Stimulated activated CD8-positive, alpha-beta memory T cell treated with anti-CD3 and anti-CD28 coated beads, Interleukin-7, amount 100 ng/mL, for 48 hours (primary cell): ENCODE results near the gene ASB9.
A peak's percentile ranks its signal among the peaks of the same experiment; 100 is the strongest.
"Not testable (repeated sequence)": the region's sequence is repeated elsewhere in the genome, so short reads cannot be mapped to it uniquely, and the experiment has no call there.

ENCODE experiments used
- DNase-seq, 2 donors: peaks; one replicate each; pipeline ENCODE4 v3.0.0-alpha.2; 2020; ENCODE audit warnings: low read depth in 1 of 2; ENCODE audit errors: extremely low read depth in 1 of 2

Gene ASB9

DNA sequence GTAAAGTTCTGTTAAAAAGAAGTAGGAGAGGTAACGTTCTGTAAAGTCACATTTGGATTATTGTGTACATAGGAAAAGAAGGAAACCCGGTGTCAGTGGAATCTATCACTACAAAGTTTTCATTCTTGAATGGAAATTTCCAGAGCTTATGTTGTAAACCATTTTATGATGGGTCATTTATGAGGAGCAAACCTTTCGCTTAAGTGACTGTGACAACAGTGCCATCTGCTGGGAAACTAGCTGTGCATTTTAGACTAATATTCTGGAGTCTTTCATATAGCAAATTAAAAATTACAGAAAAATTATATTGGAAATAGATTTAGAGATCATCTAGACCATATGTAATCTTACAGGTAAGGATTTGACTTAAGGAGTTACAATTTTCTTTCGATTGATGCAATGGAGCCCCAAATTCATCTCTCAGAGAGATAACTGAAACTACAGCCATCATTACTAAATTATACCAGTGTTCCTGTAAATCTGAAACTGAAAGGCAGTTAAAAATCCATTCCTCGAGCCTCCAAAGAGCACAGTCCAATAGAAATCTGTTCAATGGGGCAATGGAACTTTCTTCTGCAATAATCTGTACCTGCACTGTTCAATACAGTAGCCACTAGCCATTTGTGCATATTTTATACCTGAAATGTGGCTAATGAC, 26.9 kb downstream of the ASB9 start:
- peak in 1 of 2 donors; percentile 9 for DNase-seq

- no peak for DNase-seq
Observed at GRCh38 chrX:15241301-15241700, 28.6 kb downstream of the ASB9 start.

DNA sequence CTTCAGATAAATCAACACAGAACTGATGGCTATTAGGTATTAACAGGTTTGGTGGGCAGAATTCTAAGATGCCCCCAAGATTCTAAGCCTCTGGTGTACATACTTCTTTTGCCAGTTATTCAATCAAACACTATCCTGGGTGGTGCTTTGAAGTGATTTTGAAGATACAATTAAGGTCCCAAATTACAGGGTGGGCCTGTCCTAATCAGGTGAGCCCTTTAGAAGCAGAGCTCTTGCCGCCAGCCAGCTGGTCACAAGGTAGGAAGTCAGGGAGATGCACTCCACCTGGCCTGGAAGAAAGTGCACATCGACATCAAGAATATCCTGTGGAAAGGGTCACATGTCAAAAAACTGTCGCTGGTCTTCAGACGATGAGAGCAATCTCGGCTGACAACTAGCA, 29.5 kb downstream of the ASB9 start:
- DNase-seq: no peak

DNA sequence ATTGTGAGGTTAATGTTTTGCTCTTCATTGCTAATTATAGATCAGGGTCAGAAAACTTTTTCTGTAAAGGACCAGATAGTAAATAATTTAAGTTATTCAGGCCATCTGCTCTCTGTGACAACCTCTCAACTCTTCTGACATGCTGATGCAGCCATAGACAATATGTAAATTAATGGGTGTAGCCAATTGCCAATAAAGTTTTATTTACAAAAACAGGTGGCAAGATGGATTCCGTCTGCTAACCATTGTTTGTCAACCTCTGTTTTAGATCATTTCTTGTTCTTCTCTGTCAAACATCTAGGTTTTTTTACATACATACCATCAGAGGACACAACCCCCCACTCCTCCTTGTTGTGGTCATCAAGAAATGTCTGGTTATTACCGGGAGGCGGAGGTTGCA, 33.7 kb downstream of the ASB9 start:
- DNase-seq: no peak

DNA sequence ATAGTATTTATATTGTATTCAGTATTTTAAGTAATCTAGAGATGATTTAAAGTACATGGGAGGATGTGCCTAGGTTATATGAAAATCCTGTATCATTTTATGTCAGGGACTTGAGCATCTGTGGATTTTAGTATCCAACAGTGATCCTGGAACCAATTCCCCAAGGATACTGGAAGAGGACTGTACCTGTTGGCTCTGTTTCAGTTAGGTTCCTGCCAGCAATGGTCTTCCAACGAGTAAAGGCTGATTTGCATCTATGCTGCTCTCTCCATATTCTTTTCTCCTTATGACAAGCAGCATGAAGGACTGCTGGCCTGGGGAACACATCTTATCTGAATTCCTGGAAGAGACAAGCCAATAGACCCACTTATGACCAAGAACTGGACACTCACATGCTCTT, 34.9 kb downstream of the ASB9 start:
- no peak for DNase-seq

- no peak for DNase-seq
Observed at GRCh38 chrX:15233416-15234015, 36.4 kb downstream of the ASB9 start.

DNA sequence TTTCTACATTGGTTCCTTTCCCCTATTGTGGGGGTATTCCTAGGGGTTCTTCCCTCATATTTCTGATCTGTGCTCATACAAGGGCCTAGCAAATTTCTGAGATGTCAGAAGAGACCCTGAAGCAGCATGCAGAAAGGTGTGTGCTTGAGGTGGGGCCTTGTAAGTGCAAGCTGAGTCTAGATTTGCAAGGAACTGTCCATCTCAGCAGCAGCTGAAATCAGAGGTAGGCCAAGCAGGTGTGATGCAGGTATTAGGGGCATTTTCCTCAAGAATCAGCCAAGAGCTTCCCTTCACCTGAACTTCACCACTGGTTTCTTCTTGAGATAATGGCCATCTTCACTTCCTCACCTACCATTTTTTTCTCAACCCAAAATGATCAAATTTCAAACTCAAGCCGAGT, 45.1 kb downstream of the ASB9 start:
- DNase-seq: no peak

DNA sequence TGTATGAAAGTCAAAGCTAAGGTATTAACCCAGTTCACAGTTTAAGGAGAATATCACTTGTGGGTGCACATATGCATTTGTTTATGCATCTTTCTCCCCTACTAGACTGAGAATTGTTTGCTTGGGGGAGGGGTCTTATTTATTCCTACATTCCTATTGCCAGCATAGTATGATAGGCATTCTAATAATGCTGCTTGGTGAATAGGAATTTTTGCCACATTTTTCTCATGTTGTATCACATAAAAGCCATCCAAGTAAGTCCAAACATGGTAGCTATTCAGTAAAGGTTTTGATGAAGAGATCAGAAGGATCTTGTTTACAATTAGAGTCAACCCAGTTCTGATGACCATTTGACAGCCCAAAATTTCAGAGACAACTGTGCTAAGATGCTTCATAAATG, 48.6 kb downstream of the ASB9 start:
- DNase-seq: no peak

DNA sequence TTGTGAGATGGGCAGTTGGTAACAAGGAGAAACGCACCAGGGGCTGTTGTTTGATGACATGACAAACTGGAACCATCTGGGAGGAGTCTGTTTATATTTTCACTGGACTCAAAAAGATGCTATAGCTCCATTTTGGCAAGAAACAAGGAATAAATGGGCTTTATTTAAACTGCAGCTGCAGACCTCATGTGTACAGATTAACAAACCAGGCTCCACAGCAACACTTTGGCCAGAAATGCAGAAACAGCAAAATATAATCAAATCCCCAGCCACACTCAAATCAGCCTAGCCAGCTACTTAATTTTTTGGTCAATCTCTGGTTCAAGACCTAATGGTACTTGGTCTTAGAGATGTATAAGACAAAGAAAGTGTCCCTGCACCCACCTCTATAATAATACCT, 52.7 kb downstream of the ASB9 start:
- no peak for DNase-seq

DNA sequence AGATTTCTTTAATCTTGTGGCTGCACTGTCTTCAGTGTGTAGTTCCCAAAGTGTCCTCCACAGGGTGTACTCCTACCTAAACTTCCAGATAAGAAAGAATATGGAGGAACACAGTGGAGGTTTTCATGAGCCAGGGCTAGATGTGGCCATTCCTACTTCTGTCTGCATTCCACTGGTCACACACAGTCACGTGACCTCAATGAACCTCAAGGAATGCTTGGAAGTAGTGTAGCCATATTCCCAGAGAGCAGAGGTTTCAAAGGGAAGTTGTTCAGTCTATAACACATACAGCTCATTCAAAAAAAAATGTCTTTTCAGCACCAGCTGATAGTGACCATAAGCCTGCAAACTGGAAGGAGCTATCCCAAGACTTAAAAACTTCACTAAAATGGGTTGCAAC, 53.6 kb downstream of the ASB9 start:
- DNase-seq: no peak

DNA sequence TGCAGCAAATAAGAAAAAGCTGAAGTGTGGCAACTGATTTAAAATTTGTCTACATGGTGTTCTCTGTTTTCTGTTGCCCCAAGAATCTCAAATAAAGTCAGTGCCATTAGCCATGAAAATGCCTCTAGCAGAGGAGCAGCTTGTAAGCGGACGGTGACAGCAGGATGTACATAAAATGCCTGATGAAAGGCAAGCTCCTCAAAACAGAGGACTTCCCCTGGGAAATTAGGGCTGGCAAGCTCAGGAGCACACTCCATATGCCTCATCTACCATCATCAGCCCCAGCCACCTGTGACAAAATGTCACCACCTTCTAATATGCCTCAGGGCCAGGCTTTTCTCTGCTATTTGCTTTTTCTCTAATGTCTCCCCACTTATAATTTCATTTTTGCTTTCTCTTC, 54.5 kb downstream of the ASB9 start:
- no peak for DNase-seq

GRCh38 chrX:15214588-15214987, 55.3 kb downstream of the ASB9 start:
- no peak for DNase-seq

DNA sequence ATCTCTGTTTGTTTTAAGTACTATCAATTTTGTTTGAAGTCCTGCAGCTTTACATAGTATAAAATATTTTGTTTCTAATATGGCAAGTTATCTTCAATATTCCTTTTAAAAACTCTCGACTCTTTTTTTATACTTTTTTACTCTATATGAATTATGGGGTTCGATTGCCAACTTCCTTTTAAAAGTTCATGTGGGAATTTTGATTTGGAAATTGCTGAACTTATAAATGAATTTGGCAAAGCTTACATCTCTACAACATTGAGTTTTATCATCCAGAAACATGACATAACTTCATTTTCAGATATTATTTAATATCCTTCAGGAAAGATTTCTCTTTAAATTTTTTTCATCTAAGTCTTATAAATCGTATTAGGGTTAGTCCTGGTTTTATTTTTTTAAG, 60.8 kb downstream of the ASB9 start:
- DNase-seq: no peak

DNA sequence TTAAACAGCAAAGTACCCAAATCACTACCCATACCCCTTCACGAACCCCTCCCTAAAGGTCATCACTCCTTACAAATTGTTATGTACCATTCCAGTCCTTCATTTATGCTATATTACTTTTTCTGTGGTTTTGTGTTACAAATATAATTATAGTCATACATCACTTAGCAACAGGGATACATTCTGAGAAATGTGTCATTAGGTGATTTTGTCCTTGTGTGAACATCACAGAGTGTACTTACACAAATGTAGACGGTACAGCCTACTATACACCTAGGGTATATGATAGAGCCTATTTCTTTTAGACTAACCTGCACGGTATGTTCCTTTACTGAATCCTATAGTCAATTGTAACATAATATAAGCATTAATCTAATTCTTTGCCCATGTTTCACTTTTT, 61.9 kb downstream of the ASB9 start:
- DNase-seq: no peak

- no peak for DNase-seq
Observed at GRCh38 chrX:15207384-15207783, 62.5 kb downstream of the ASB9 start.

- DNase-seq: no peak
Observed at GRCh38 chrX:15206306-15206705, 63.6 kb downstream of the ASB9 start.

- DNase-seq: no peak
Observed at GRCh38 chrX:15204130-15204751, 65.6 kb downstream of the ASB9 start.

DNA sequence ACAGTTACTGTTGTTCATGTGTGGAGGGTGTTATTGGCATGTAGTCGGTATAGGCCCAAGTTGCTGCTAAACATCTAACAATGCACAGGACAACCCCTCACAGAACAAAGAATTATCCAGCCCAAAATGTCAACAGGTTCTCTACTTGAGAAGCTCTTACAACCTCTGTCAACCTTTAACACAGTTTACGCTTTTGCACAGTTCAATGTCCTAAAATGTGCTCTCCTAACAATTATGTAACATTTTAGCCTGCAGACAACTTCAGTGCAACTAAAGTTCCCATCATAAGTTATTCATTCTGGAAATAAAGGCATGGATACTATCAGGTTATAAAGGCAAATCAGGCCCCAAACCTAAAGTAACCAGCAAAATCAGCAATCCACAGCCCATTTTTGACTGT, 66.2 kb downstream of the ASB9 start:
- no peak for DNase-seq

- no peak for DNase-seq
Observed at GRCh38 chrX:15202454-15203177, 67.3 kb downstream of the ASB9 start.

- DNase-seq: no peak
Observed at GRCh38 chrX:15200871-15201270, 69.0 kb downstream of the ASB9 start.

- DNase-seq: not testable (repeated sequence)
Observed at GRCh38 chrX:15198608-15199202, 71.2 kb downstream of the ASB9 start.

GRCh38 chrX:15194146-15194545, 75.7 kb downstream of the ASB9 start:
- no peak for DNase-seq
